ENCODE measurements around the gene CALML6.
"Not testable (repeated sequence)": the region's sequence is repeated elsewhere in the genome, so short reads cannot be mapped to it uniquely, and the experiment has no call there.

Gene CALML6, protein sequence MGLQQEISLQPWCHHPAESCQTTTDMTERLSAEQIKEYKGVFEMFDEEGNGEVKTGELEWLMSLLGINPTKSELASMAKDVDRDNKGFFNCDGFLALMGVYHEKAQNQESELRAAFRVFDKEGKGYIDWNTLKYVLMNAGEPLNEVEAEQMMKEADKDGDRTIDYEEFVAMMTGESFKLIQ

GRCh38 chr1:1914971-1915692, at the start of gene CALML6:
Gene CALML6 (plus strand): TSS chr1:1915260. CDS start chr1:1915281, 21 bp downstream.
- in situ Hi-C loops (cut with MboI; ENCODE audit: low sequenced_read_pairs): no loop called here

DNA sequence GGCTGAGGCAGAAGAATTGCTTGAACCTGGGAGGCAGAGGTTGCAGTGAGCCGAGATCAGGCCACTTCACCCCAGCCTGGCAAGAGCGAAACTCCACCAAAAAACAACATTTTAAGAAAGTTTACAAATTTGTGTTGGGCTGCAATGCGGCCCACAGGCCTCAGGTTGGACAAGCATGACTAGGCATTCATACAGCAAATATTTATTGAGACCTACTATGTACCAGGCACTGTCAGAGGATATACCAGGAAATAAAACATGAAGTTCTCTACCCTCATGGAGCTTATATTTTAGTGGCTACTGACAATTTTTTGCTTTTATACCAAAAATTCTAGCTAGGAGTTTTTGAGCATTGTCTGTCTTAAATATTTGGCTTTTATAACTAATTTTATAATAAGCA, 47.9 kb upstream of the CALML6 start:
- in situ Hi-C loops (cut with MboI; ENCODE audit: low sequenced_read_pairs): no loop called here

DNA sequence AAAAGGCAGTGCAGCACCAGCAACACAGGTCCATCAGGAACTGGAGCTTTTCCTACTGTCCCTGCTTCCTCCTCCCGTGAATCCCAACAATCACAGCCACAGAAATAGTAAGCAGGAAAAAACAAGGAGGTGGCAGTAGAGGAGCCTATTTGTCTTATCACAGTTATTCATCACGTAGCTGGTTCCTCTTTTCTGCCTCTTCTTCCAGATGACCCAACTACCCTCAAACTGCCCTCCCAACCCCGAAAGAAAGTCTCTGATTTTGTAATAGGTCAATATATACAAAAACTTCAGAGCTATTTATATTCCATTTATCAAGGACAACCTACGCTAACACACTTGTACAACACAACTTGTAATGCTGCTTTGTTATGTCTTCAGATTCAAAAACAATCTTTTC, 45.6 kb upstream of the CALML6 start:
- in situ Hi-C loops (cut with MboI; ENCODE audit: low sequenced_read_pairs): no loop called here

GRCh38 chr1:1872329-1872994, 42.6 kb upstream of the CALML6 start:
- in situ Hi-C loops (cut with MboI; ENCODE audit: low sequenced_read_pairs): no loop called here

GRCh38 chr1:1873186-1873585, 41.9 kb upstream of the CALML6 start:
- in situ Hi-C loops (cut with MboI; ENCODE audit: low sequenced_read_pairs): no loop called here

- in situ Hi-C loops (cut with MboI; ENCODE audit: low sequenced_read_pairs): no loop called here
Measured at GRCh38 chr1:1874901-1875300, 40.2 kb upstream of the CALML6 start.

- in situ Hi-C loops (cut with MboI; ENCODE audit: low sequenced_read_pairs): no loop called here
Measured at GRCh38 chr1:1875932-1876331, 39.1 kb upstream of the CALML6 start.

DNA sequence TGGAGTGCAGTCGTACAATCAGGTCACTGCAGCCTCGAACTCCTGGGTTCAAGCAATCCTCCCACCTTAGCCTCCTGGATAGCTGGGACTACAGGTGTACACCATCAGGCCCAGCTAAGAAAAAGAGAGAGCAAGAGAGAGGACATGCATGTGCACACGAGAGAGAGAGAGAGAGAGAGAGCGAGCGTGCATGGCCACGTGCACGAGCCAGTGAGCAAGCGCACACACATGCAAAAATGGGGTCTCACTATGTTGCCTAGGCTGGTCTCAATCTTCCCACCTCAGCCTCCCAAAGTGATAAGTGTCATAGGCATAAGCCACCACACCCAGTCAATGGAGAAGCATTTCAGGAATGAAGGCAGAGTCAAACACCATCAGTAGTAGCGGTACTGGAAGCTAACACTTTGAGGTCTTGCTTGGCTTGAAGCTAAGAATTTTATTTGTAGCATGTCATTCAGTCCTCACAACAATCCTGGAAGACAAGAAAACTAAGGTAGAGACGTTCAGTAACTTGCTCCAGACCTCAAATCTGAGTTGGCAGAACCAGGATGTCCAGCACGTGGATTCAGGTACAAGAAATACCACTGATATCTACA, 38.6 kb upstream of the CALML6 start:
- in situ Hi-C loops (cut with MboI; ENCODE audit: low sequenced_read_pairs): no loop called here

DNA sequence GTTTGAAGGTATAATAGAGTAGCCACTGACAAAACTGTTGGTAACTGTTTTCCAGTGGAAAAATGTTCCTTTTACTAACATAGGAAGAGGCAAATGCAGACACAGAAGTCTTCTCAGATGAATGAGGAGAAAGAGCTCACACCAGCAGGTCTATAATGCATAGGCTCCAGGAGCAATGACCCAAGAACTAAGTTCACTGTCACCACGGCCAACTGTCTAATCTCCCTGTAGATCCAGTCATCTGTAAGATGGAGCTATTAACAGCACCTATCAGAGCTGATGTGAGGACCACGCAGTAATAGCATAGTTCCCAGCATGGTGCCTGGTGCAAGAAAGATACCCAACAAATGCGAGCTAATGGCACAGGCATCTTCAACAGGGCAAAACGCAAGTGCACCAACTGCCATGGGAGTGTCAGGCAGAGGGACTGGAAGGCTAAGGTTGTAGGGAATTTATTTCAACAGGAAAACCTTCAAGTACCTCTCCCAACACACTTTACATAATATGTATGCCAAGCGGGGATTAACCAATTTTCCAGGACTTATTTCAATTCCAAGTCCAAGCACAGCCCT, 37.1 kb upstream of the CALML6 start:
- in situ Hi-C loops (cut with MboI; ENCODE audit: low sequenced_read_pairs): no loop called here

GRCh38 chr1:1879942-1880341, 35.1 kb upstream of the CALML6 start:
- in situ Hi-C loops (cut with MboI; ENCODE audit: low sequenced_read_pairs): no loop called here

DNA sequence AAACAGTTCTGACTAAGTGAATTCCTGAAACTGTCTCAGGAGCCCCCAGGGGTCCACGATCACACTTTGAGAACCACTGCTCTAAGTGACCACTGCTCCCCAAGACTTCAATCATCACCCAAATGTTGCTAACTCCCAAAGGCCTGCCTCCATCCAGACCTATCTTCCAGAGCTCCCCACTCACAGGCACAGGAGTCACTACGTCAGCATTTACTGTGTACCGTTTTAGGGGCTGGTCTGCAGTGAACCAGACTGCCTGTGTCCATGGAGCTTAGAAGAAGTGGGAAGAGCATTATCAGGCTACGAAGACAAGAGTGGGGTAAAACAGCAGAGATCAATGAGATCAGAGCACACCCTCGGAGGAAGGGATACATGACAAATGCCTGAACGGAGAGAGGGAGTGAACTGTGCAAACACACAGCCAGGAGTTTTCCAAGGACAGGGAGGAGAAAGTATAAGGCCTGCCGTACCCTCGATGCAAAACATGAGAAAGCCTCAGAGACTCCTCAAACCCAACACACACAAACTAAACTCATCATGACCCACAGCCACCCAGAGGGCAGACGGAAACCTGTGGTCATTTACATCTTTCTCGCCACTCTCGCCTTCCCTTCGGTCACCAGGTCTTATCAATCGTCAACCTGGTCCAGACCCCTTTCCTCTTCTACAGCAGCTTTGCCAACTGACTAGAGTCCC, 34.3 kb upstream of the CALML6 start:
- in situ Hi-C loops (cut with MboI; ENCODE audit: low sequenced_read_pairs): no loop called here

DNA sequence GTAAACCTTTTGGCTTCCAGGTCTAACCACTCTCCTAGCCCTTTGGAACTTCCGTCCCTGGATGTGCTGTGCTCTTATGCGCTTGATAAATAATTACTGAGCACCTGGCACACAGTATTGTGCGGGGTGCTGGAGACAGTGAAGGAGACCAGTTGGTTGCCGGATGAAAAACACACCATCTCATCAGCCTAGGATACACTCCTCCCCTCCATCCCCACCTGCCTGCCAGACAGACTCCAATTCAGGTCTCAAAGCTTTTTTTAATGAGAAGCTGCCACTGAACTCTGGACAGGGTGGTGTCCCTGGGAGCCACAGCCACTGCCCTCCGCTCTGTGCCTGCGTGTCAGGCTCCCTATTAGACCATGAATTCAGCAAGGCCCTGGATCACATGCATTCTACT, 33.3 kb upstream of the CALML6 start:
- in situ Hi-C loops (cut with MboI; ENCODE audit: low sequenced_read_pairs): no loop called here

- in situ Hi-C loops (cut with MboI; ENCODE audit: low sequenced_read_pairs): no loop called here
Measured at GRCh38 chr1:1883092-1883873, 31.8 kb upstream of the CALML6 start.

GRCh38 chr1:1883890-1884289, 31.2 kb upstream of the CALML6 start:
- in situ Hi-C loops (cut with MboI; ENCODE audit: low sequenced_read_pairs): not testable (repeated sequence)

- in situ Hi-C loops (cut with MboI; ENCODE audit: low sequenced_read_pairs): no loop called here
Measured at GRCh38 chr1:1889090-1889750, 25.8 kb upstream of the CALML6 start.

DNA sequence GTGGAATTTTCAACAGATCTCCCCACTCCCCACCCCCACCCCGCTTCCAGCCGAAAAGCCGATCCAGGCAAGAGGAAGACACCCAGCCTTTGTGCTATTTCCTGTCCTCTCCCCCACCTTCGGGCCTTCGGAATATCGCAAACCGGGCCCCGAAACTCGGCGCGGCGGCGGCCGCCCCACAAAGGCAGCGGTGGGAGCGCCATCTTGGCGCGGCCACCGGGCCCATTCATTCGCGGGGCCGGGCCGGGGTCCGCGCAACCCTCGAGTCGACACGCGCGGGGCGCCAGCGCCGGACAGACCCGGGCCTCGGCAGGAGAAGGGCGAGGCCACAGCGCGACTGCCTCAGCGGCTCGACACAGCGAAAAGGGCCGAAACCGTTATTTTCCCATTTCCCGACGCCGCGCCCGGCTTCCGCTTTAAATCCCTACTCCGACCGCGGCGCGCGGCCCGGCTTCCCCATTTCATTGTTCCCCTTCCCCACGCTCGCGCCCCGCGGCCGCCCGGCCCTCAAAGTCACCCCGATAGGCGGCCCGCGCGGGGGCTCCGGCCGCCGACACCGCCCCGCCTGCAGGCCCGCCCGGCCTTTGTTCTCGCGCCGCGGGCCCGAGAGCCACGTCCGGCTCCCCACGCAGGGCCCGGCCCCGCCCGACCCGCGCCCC, 25.1 kb upstream of the CALML6 start:
- in situ Hi-C loops (cut with MboI; ENCODE audit: low sequenced_read_pairs): no loop called here

DNA sequence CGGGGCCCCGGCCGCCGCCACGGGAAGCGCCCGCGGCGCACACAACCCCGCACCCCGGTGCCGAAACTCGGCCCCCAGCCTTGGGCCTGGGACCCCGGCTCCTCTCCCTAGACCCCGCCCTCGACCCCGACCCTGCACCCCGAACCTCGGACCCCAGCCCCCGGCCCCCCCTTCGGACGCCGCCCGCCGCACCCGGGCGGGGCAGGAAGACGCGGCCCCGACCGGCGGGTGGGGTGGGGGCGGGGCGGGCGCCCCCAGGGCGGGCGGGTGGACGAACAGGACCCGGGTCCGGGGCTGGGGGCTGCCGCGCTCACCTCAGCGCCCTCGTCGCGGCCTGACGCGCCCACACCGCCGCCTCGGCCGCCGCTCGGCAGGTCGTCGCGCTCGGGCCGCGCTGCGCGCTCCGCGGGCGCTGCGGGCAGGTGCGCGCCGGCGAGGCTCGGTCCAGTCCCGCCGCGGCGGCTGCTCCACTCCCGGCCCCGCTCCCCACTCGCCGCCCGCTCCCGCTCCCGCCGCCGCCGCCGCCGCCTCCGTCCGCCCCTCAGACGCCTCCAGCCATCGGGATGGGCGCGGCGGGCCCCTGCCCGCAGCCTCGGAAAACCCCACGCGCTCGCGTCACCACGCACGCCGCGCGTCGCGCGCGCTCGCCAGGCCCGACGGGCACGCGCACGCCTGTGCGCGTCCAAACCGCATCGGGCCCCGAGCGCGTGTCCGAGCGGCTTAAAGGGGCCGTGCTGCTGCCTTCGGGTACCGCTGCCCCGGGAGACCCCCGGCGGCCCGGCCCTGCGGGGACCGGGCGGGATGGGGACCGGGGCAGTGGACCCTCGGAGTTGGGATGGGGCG, 24.3 kb upstream of the CALML6 start, which contains the start of gene GNB1:
Gene GNB1, minus strand, starts transcription at position 582 of the 843 bp plus-strand sequence. CDS start 65,634 bp downstream, outside the sequence.
- in situ Hi-C loops (cut with MboI; ENCODE audit: low sequenced_read_pairs): no loop called here
